ENCODE results near the gene XAGE1A.
"Not testable (repeated sequence)": the region's sequence is repeated elsewhere in the genome, so short reads cannot be mapped to it uniquely, and the experiment has no call there.

Gene XAGE1A

GRCh38 chrX:52495545-52496418, at the start of gene XAGE1A:
TSS of gene XAGE1A (plus strand) at chrX:52495808. CDS start at chrX:52497362, 1,554 bp downstream.
- DNase-seq, result not testable (repeated sequence)

- DNase-seq, result not testable (repeated sequence)
These were observed 43.6 kb upstream of the XAGE1A start for GRCh38 chrX:52452031-52452430.

- not testable (repeated sequence) for DNase-seq
These were observed 24.3 kb upstream of the XAGE1A start for GRCh38 chrX:52471301-52471700.

- DNase-seq, result not testable (repeated sequence)
These were observed 788 bp downstream of the XAGE1A start for GRCh38 chrX:52496419-52496772.

GRCh38 chrX:52501362-52501761, 5.8 kb downstream of the XAGE1A start:
- not testable (repeated sequence) for DNase-seq

GRCh38 chrX:52504551-52504950, 8.9 kb downstream of the XAGE1A start:
- no peak for DNase-seq

GRCh38 chrX:52507331-52507730, 11.7 kb downstream of the XAGE1A start:
- no peak for DNase-seq

GRCh38 chrX:52509916-52510315, 14.3 kb downstream of the XAGE1A start:
- no peak for DNase-seq

- not testable (repeated sequence) for DNase-seq
These were observed 15.5 kb downstream of the XAGE1A start for GRCh38 chrX:52511126-52511525.

GRCh38 chrX:52516110-52516986, 20.7 kb downstream of the XAGE1A start:
- not testable (repeated sequence) for DNase-seq

- not testable (repeated sequence) for DNase-seq
These were observed 21.3 kb downstream of the XAGE1A start, which contains the start of gene XAGE1B for GRCh38 chrX:52516987-52517325. TSS of gene XAGE1B (minus strand) at chrX:52517063. CDS start at chrX:52515527, 1,536 bp downstream.

- DNase-seq, result not testable (repeated sequence)
These were observed 45.4 kb downstream of the XAGE1A start for GRCh38 chrX:52541051-52541450.

- DNase-seq, result no peak
These were observed 46.7 kb downstream of the XAGE1A start for GRCh38 chrX:52542311-52542710.

GRCh38 chrX:52544147-52544840, 48.7 kb downstream of the XAGE1A start:
- no peak for DNase-seq

GRCh38 chrX:52548769-52549168, 53.2 kb downstream of the XAGE1A start:
- DNase-seq, result not testable (repeated sequence)
